Left renal pelvis (tissue), 4 donors: ENCODE measurements around the gene MARF1. TPM values are rescaled to one million over a fixed set of nuclear protein-coding genes. Genes with fewer than 3 reads are reported as not detected.

Experiments
- polyA plus RNA-seq, 4 donors: library from polyadenylated mRNA; unstranded; fragments of 120-200 nt; gene quantifications; one replicate each; pipeline ENCODE4 v1.2.1, GENCODE V29; 2013; ENCODE audit not compliant: insufficient read length in 4 of 4

Gene MARF1
- polyA plus RNA-seq, 4 donors, result 53.5 to 62.7 (median 54.5) TPM

Other genes with a start within 250 kb of the MARF1 start
- gene MPV17L, start 247.4 kb downstream of the MARF1 start, polyA plus RNA-seq, result 10 to 100 TPM in 2 of 4 donors, 1 to 10 TPM in 2; 6.2 to 12.1 (median 9.7) TPM
- gene BMERB1, start 208.6 kb downstream of the MARF1 start, polyA plus RNA-seq, result 10 to 100 TPM; 37.0 to 47.9 (median 45.9) TPM
- 10 to 100 TPM; 40.8 to 45.4 (median 42.8) TPM for gene NDE1, start 7.1 kb upstream of the MARF1 start, polyA plus RNA-seq
- 10 to 100 TPM in 2 of 4 donors, 1 to 10 TPM in 2; 4.6 to 15.6 (median 11.8) TPM for gene MYH11, start 213.9 kb upstream of the MARF1 start, polyA plus RNA-seq
- gene CEP20, start 245.4 kb upstream of the MARF1 start, polyA plus RNA-seq, result 10 to 100 TPM; 32.6 to 50.2 (median 39.4) TPM